NT2/D1 (cell line): ENCODE results near the gene MPV17L2.

ENCODE experiments used
- SUZ12 ChIP-seq: IDR thresholded peaks from 2 replicates; pipeline ENCODE4 v1.6.1; 2011; ENCODE audit not compliant: insufficient read length, insufficient read depth; ENCODE audit errors: extremely low read depth
- YY1 ChIP-seq: IDR thresholded peaks from 2 replicates; pipeline ENCODE4 v1.6.1; 2011; ENCODE audit not compliant: insufficient read length, insufficient read depth
- ZNF274 ChIP-seq: IDR thresholded peaks from 2 replicates; pipeline ENCODE4 v1.6.1; 2011; ENCODE audit warnings: mild to moderate bottlenecking, low read depth, low read length

DNA sequence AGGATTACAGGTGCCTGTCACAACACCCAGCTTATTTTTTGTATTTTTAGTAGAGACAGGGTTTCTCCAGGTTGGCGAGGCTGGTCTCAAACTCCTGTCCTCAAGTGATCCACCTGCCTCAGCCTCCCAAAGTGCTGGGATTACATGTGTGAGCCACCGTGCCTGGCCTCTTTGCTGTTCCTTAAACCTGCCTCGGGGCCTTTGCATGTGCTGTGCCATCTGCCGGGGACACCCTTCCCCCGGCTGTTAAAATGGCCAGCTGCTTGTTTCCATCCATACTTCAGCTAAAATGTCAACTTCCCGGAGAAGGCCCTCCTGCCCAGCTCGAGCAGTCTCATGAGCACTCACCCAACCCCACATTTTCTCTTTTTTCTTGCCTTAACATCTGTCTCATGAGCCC, 52.3 kb downstream of the MPV17L2 start:
- TF ChIP-seq ZNF274 (no peak), YY1 (no peak), SUZ12 (no peak)
